Measurements from ENCODE around the gene CNGB1. TPM values are rescaled to one million over a fixed set of nuclear protein-coding genes. Genes with fewer than 3 reads are reported as not detected.
"Not testable (repeated sequence)": the region's sequence is repeated elsewhere in the genome, so short reads cannot be mapped to it uniquely, and the experiment has no call there.

Gene CNGB1
- polyA plus RNA-seq, 1 donor from 2014 or later, result 20.7 TPM

- H3K36me3 ChIP-seq (ENCODE audit: insufficient read depth, low read length), result no peaks in the 10 kb centered on the region
- no peaks in the 10 kb centered on the region for H4K20me1 ChIP-seq (ENCODE audit: insufficient read depth)
- no peak overlapping the region for H2AFZ ChIP-seq (ENCODE audit: low read depth, low read length)
- H3K4me2 ChIP-seq (ENCODE audit: low read length), result no peak overlapping the region
- no peak overlapping the region for H3K9ac ChIP-seq (ENCODE audit: low read length)
- no peaks in the 10 kb centered on the region for H3K9me2 ChIP-seq (ENCODE audit: insufficient read depth, low read length)
- TF ChIP-seq RAD21 (conservative IDR thresholded peaks at IDR 0.05) (no peak), TAF1 (IDR thresholded peaks at IDR 0.05; ENCODE audit: low read depth) (no peak), EZH2 (IDR thresholded peaks at IDR 0.05; ENCODE audit: borderline replicate concordance, insufficient read depth, low read length, poor library complexity, severe bottlenecking) (no peak), SMC3 (conservative IDR thresholded peaks at IDR 0.05; ENCODE audit: poor library complexity) (no peak), EP300 (conservative IDR thresholded peaks at IDR 0.05; ENCODE audit: poor library complexity, severe bottlenecking) (no peak), CTCF (IDR thresholded peaks at IDR 0.05; ENCODE audit: poor library complexity, severe bottlenecking) (no peak), MXI1 (conservative IDR thresholded peaks at IDR 0.05; ENCODE audit: poor library complexity, severe bottlenecking) (no peak), POLR2AphosphoS5 (IDR thresholded peaks at IDR 0.05) (no peak)
- TF ChIP-seq, protein P1, sequence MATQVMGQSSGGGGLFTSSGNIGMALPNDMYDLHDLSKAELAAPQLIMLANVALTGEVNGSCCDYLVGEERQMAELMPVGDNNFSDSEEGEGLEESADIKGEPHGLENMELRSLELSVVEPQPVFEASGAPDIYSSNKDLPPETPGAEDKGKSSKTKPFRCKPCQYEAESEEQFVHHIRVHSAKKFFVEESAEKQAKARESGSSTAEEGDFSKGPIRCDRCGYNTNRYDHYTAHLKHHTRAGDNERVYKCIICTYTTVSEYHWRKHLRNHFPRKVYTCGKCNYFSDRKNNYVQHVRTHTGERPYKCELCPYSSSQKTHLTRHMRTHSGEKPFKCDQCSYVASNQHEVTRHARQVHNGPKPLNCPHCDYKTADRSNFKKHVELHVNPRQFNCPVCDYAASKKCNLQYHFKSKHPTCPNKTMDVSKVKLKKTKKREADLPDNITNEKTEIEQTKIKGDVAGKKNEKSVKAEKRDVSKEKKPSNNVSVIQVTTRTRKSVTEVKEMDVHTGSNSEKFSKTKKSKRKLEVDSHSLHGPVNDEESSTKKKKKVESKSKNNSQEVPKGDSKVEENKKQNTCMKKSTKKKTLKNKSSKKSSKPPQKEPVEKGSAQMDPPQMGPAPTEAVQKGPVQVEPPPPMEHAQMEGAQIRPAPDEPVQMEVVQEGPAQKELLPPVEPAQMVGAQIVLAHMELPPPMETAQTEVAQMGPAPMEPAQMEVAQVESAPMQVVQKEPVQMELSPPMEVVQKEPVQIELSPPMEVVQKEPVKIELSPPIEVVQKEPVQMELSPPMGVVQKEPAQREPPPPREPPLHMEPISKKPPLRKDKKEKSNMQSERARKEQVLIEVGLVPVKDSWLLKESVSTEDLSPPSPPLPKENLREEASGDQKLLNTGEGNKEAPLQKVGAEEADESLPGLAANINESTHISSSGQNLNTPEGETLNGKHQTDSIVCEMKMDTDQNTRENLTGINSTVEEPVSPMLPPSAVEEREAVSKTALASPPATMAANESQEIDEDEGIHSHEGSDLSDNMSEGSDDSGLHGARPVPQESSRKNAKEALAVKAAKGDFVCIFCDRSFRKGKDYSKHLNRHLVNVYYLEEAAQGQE (IDR thresholded peaks at IDR 0.05; ENCODE audit: borderline replicate concordance), result no peak
- no peaks in the 10 kb centered on the region for H3K27me3 ChIP-seq (ENCODE audit: insufficient read depth, low read depth, low read length)
- H3F3A ChIP-seq (ENCODE audit: insufficient read depth, low read length, poor library complexity, severe bottlenecking), result no peaks in the 10 kb centered on the region
- no peaks in the 10 kb centered on the region for H3K9me3 ChIP-seq (ENCODE audit: low read length)
- H3K79me2 ChIP-seq (replicated peaks; ENCODE audit: insufficient read depth, low read length), result no peaks in the 10 kb centered on the region
- no peak overlapping the region for H3K27ac ChIP-seq (ENCODE audit: low read length)
- H3K4me3 ChIP-seq (ENCODE audit: low read length), result no peak overlapping the region
These were observed 51.9 kb downstream of the CNGB1 start for GRCh38 chr16:57918994-57919393.

DNA sequence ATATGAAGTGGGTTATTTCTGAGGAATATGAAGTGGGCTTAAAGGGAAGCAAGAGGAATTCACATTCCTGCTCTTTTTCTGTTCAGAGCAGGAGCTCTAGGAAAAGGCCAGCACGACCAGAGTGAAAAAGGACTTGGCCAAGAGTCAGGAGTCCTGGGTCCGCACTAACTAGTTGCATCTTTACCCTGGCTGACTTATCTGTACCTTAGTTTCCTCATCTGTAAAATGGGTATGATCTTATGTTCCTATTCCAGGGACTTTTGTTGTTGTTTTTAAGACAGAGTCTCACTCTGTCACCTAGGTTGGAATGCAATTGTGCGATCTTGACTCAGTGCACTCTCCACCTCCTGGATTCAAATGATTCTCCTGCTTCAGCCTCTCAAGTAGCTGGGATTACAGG, 52.5 kb downstream of the CNGB1 start:
- Histone ChIP-seq H3K36me3 (ENCODE audit: insufficient read depth, low read length) (no peaks in the 10 kb centered on the region), H4K20me1 (ENCODE audit: insufficient read depth) (no peaks in the 10 kb centered on the region), H3K4me2 (ENCODE audit: low read length) (no peak overlapping the region), H3K79me2 (replicated peaks; ENCODE audit: insufficient read depth, low read length) (no peaks in the 10 kb centered on the region), H3K9me2 (ENCODE audit: insufficient read depth, low read length) (no peaks in the 10 kb centered on the region), H3K27ac (ENCODE audit: low read length) (no peak overlapping the region), H3K27me3 (ENCODE audit: insufficient read depth, low read depth, low read length) (no peaks in the 10 kb centered on the region), H2AFZ (ENCODE audit: low read depth, low read length) (no peak overlapping the region), H3K9ac (ENCODE audit: low read length) (no peak overlapping the region), H3K9me3 (ENCODE audit: low read length) (no peaks in the 10 kb centered on the region), H3F3A (ENCODE audit: insufficient read depth, low read length, poor library complexity, severe bottlenecking) (no peaks in the 10 kb centered on the region), H3K4me3 (ENCODE audit: low read length) (no peak overlapping the region)
- TF ChIP-seq, protein P1 (IDR thresholded peaks at IDR 0.05; ENCODE audit: borderline replicate concordance), result no peak
- TF ChIP-seq TAF1 (IDR thresholded peaks at IDR 0.05; ENCODE audit: low read depth), result no peak

- not testable (repeated sequence) for H3K9ac ChIP-seq (ENCODE audit: low read length); H4K20me1 ChIP-seq (ENCODE audit: insufficient read depth); H3K27ac ChIP-seq (ENCODE audit: low read length); H3F3A ChIP-seq (ENCODE audit: insufficient read depth, low read length, poor library complexity, severe bottlenecking); H3K4me2 ChIP-seq (ENCODE audit: low read length); H3K4me3 ChIP-seq (ENCODE audit: low read length); H3K9me2 ChIP-seq (ENCODE audit: insufficient read depth, low read length); H3K9me3 ChIP-seq (ENCODE audit: low read length); H3K27me3 ChIP-seq (ENCODE audit: insufficient read depth, low read depth, low read length); H3K79me2 ChIP-seq (replicated peaks; ENCODE audit: insufficient read depth, low read length); H2AFZ ChIP-seq (ENCODE audit: low read depth, low read length); H3K36me3 ChIP-seq (ENCODE audit: insufficient read depth, low read length)
These were observed 53.0 kb downstream of the CNGB1 start for GRCh38 chr16:57917929-57918328.

DNA sequence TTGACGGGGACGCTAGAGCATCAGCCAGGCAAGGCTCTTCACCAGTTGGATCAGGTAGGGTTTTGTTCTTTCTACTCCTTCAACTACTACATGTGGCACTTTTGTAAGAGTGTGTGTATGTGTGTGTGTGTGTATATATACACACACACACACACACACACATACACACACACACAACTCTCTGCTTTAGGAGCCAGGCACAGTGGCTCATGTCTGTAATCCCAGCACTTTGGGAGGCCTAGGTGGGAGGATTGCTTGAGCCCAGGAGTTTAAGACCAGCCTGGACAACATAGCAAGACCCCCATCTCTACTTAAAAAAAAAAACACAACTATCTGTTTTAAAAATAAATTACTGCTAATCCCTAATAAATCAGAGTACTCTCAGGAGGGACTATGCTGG, 53.4 kb downstream of the CNGB1 start:
- H3K27me3 ChIP-seq (ENCODE audit: insufficient read depth, low read depth, low read length); H3K9ac ChIP-seq (ENCODE audit: low read length); H3K9me3 ChIP-seq (ENCODE audit: low read length); H3K4me2 ChIP-seq (ENCODE audit: low read length); H3F3A ChIP-seq (ENCODE audit: insufficient read depth, low read length, poor library complexity, severe bottlenecking); H2AFZ ChIP-seq (ENCODE audit: low read depth, low read length); H4K20me1 ChIP-seq (ENCODE audit: insufficient read depth); H3K4me3 ChIP-seq (ENCODE audit: low read length); H3K79me2 ChIP-seq (replicated peaks; ENCODE audit: insufficient read depth, low read length); H3K9me2 ChIP-seq (ENCODE audit: insufficient read depth, low read length); H3K27ac ChIP-seq (ENCODE audit: low read length); H3K36me3 ChIP-seq (ENCODE audit: insufficient read depth, low read length): not testable (repeated sequence)

All from neural cell (in vitro differentiated cells).